ENCODE measurements around the gene OR6C2.
"Not testable (repeated sequence)": the region's sequence is repeated elsewhere in the genome, so short reads cannot be mapped to it uniquely, and the experiment has no call there.

OR6C2 gene

GRCh38 chr12:55472264-55472663 lies 28.4 kb downstream of the OR6C2 start:
- DNase-seq (ENCODE audit: low read depth, low spot score): no peak

GRCh38 chr12:55479136-55479535 lies 35.3 kb downstream of the OR6C2 start:
- not testable (repeated sequence) for DNase-seq (ENCODE audit: low read depth, low spot score)

GRCh38 chr12:55484284-55484683 lies 40.4 kb downstream of the OR6C2 start:
- not testable (repeated sequence) for DNase-seq (ENCODE audit: low read depth, low spot score)

- no peak for DNase-seq (ENCODE audit: low read depth, low spot score)
Measured at GRCh38 chr12:55492078-55492477, 48.2 kb downstream of the OR6C2 start, which contains the start of gene OR6C68. OR6C68 (plus strand) TSS chr12:55492378; CDS start chr12:55492378, 0 bp downstream.

- no peak for DNase-seq (ENCODE audit: low read depth, low spot score)
Measured at GRCh38 chr12:55495490-55495889, 51.6 kb downstream of the OR6C2 start.

- DNase-seq (ENCODE audit: low read depth, low spot score): no peak
Measured at GRCh38 chr12:55499231-55499630, 55.4 kb downstream of the OR6C2 start.

GRCh38 chr12:55499810-55500252 lies 56.0 kb downstream of the OR6C2 start:
- no peak for DNase-seq (ENCODE audit: low read depth, low spot score)

- DNase-seq (ENCODE audit: low read depth, low spot score): no peak
Measured at GRCh38 chr12:55501601-55502000, 57.7 kb downstream of the OR6C2 start.

Data from iPS DF 19.7 (cell line).